Adrenal gland (tissue), 12 donors: ENCODE measurements around the gene SPTLC2. TPM values are rescaled to one million over a fixed set of nuclear protein-coding genes. Genes with fewer than 3 reads are reported as not detected.

Experiments used
- DNase-seq, 7 donors: peaks; one replicate each; pipeline ENCODE4 v3.0.0-alpha.2; 2019 to 2020
- H3K27ac ChIP-seq, 5 donors: fragments of 200-600 bp; sonication (generic) in 4 of 5; 1 replicate in 3 of 5; 2 replicates in 2 of 5; pipeline versions ENCODE4 v1.5.1 to v1.8.0; 2016 to 2020; ENCODE audit warnings: mild to moderate bottlenecking in 1 of 5
- H3K27me3 ChIP-seq: fragments of 200-600 bp; 2 replicates; pipeline ENCODE4 v1.8.0; 2021
- H3K36me3 ChIP-seq, 2 donors: fragments of 200-600 bp; replicated peaks in 1 of 2; 1 replicate in 1 of 2; 2 replicates in 1 of 2; pipeline versions ENCODE4 v1.5.1 to v1.8.0; 2018 to 2022
- H3K4me1 ChIP-seq, 2 donors: fragments of 200-600 bp; replicated peaks in 1 of 2; 1 replicate in 1 of 2; 2 replicates in 1 of 2; pipeline versions ENCODE4 v1.5.1 to v1.8.0; 2018 to 2021
- H3K4me3 ChIP-seq, 4 donors: fragments of 200-600 bp; sonication (generic) in 3 of 4; one replicate each; pipeline ENCODE4 v1.5.1; 2016 to 2018
- H3K9me3 ChIP-seq, 3 donors: fragments of 200-600 bp; sonication (generic) in 1 of 3; replicated peaks in 1 of 3; 1 replicate in 2 of 3; 2 replicates in 1 of 3; pipeline versions ENCODE4 v1.5.1 to v1.8.0; 2016 to 2021
- CTCF ChIP-seq, 6 experiments: fragments of 450-650 bp in 4 of 6; fragments of 200-600 bp in 2 of 6; sonication (generic) in 1 of 6; IDR thresholded peaks; 1 replicate in 5 of 6; 2 replicates in 1 of 6; pipeline versions ENCODE4 v1.5.1 to v1.8.0; 2016 to 2021; ENCODE audit warnings: antibody characterized with exemption in 6 of 6, mild to moderate bottlenecking in 2 of 6, moderate library complexity in 1 of 6
- POLR2A ChIP-seq, 2 donors: fragments of 450-650 bp; IDR thresholded peaks; one replicate each; pipeline ENCODE4 v1.6.1; 2017; ENCODE audit warnings: antibody characterized with exemption in 2 of 2, mild to moderate bottlenecking in 2 of 2, moderate library complexity in 1 of 2
- WGBS, 4 donors: extraction: QIAGEN DNeasy Blood & Tissue Kit in 2 of 4; methylation state at CpG; one replicate each; pipeline versions ENCODE4 v1.1.5 to v1.1.7; 2013 to 2017; 5-methylcytosine and 5-hydroxymethylcytosine counted together
- intact Hi-C, 2 donors: fragments of 100-400 bp; cut with DNase I; formaldehyde crosslinking; loops; one replicate each; pipeline versions ENCODE4 v1.14.1 to v1.15.0; 2022 to 2023
- polyA plus RNA-seq, 3 donors: library from polyadenylated mRNA; stranded (reverse); fragments of 200-250 nt in 2 of 3; fragments of 350-450 nt in 1 of 3; fragmentation: Illumina TruSeq in 1 of 3; extraction: RNeasy Lipid Tissue Mini Kit (QIAGEN cat#74804) in 1 of 3; gene quantifications; one replicate each; pipeline ENCODE4 v1.2.3, GENCODE V29; 2013 to 2014
- total RNA-seq, 9 donors: library from RNA; depleted of rRNA in 4 of 9; stranded (reverse); fragments of >200 nt in 4 of 9; fragments of 120-200 nt in 1 of 9; fragmentation: NEBNext Ultra II Directional in 1 of 9; extraction: Animal tissue kit (Norgen Biotek cat#: 25700) in 1 of 9; gene quantifications; one replicate each; pipeline versions ENCODE4 v1.1.0 to v1.2.4, GENCODE V29; 2013 to 2023
- donor health status: healthy with polysubstance abuse.
- donor health status: Bipolar disorder and iron deficiency.
- donor health status: DM: yes; HTN: yes; CAD: no.
- donor health status: DM: no; HTN: no; CAD: no.
- donor health status: DM: no; HTN: no; CAD: no.
- donor health status: DM: yes; HTN: yes; CAD: no.

SPTLC2 gene
- total and polyA plus RNA-seq, 12 donors = 7.1 to 61.9 (median 35.6) TPM

- 5 to 47% (median 8%) methylated on average over 5 to 53 of the region's 53 CpGs for WGBS, 4 donors
These were observed 117.4 kb downstream of the SPTLC2 start for GRCh38 chr14:77498984-77499527.

GRCh38 chr14:77498120-77498979 is 118.1 kb downstream of the SPTLC2 start, which contains the start of gene ISM2:
TSS of gene ISM2 (minus strand) at chr14:77498816. CDS start at chr14:77498793, 23 bp downstream.
- Histone ChIP-seq H3K4me3 (peak within 1 kb of the TSS in 2 of 4 donors; percentile 13 to 74), H3K27ac (no peak within 1 kb of the TSS), H3K36me3 (no peaks in the 10 kb centered on the region), H3K4me1 (peaks cover 5 to 17% of the 10 kb centered on the region in 2 donors), H3K27me3 (peaks cover 6% of the 10 kb centered on the region), H3K9me3 (no peaks in the 10 kb centered on the region)
- TF ChIP-seq POLR2A (IDR thresholded peaks at IDR 0.05) = no peak
- TF ChIP-seq CTCF (IDR thresholded peaks at IDR 0.05) = no peak
- intact Hi-C loops = no loop called here
- peak; percentile 40 to 60 (median 52) for DNase-seq
- WGBS, 4 donors = 3 to 12% (median 4%) methylated on average over 12 to 104 of the region's 104 CpGs

More at GRCh38 chr14:77498984-77499527, 117.4 kb downstream of the SPTLC2 start:
- Histone ChIP-seq H3K9me3 (no peaks in the 10 kb centered on the region), H3K27me3 (peaks cover 6% of the 10 kb centered on the region), H3K27ac (no peak overlapping the region), H3K4me3 (peak overlapping the region in 2 of 4 donors; percentile 13 to 74), H3K36me3 (no peaks in the 10 kb centered on the region), H3K4me1 (peaks cover 5 to 17% of the 10 kb centered on the region in 2 donors)
- peak in 1 of 7 donors; percentile 39 for DNase-seq
- TF ChIP-seq CTCF (IDR thresholded peaks at IDR 0.05) (no peak), POLR2A (IDR thresholded peaks at IDR 0.05) (no peak)
- intact Hi-C loops = no loop called here

- no peak overlapping the region for H3K4me3 ChIP-seq
- peaks cover 6% of the 10 kb centered on the region for H3K27me3 ChIP-seq
- WGBS, 4 donors = 60 to 71% (median 65%) methylated on average over 7 of the region's 7 CpGs
- no peak overlapping the region for H3K27ac ChIP-seq
- intact Hi-C loops = no loop called here
- H3K36me3 ChIP-seq = no peaks in the 10 kb centered on the region
- peaks cover 5 to 17% of the 10 kb centered on the region in 2 donors for H3K4me1 ChIP-seq
- no peaks in the 10 kb centered on the region for H3K9me3 ChIP-seq
- no peak for TF ChIP-seq CTCF (IDR thresholded peaks at IDR 0.05)
- TF ChIP-seq POLR2A (IDR thresholded peaks at IDR 0.05) = no peak
- no peak for DNase-seq
These were observed 121.1 kb downstream of the SPTLC2 start for GRCh38 chr14:77495334-77495733.

- Histone ChIP-seq H3K27me3 (no peaks in the 10 kb centered on the region), H3K9me3 (no peaks in the 10 kb centered on the region), H3K4me1 (no peaks in the 10 kb centered on the region), H3K4me3 (no peak overlapping the region), H3K36me3 (no peaks in the 10 kb centered on the region), H3K27ac (no peak overlapping the region)
- no peak for DNase-seq
- intact Hi-C loops = no loop called here
- TF ChIP-seq POLR2A (IDR thresholded peaks at IDR 0.05) = no peak
- TF ChIP-seq CTCF (IDR thresholded peaks at IDR 0.05) = no peak
- 91 to 95% (median 94%) methylated on average over 5 of the region's 5 CpGs for WGBS, 4 donors
These were observed 125.4 kb downstream of the SPTLC2 start for GRCh38 chr14:77491056-77491455.
